BLaER1 treated with 17β-estradiol and CSF1 and Interleukin-3, amounts not matched to agents 10 nM and 100 nM (cell line): ENCODE results near the gene GLE1.

ENCODE experiments used
- H3K27ac ChIP-seq, 11 experiments: shearing (Covaris generic); formaldehyde crosslinking; 2 replicates each; pipeline ENCODE4 v1.8.1; 2022
- H3K27me3 ChIP-seq, 11 experiments: shearing (Covaris generic); formaldehyde crosslinking; 2 replicates each; pipeline ENCODE4 v1.8.1; 2022
- H3K36me3 ChIP-seq, 11 experiments: shearing (Covaris generic); formaldehyde crosslinking; 2 replicates each; pipeline ENCODE4 v1.8.1; 2022
- H3K4me1 ChIP-seq, 10 experiments: shearing (Covaris generic); formaldehyde crosslinking; 2 replicates each; pipeline ENCODE4 v1.8.1; 2022
- H3K4me2 ChIP-seq, 11 experiments: shearing (Covaris generic); formaldehyde crosslinking; 2 replicates each; pipeline ENCODE4 v1.8.1; 2022
- H3K4me3 ChIP-seq, 10 experiments: shearing (Covaris generic); formaldehyde crosslinking; 2 replicates each; pipeline ENCODE4 v1.8.1; 2022
- H3K9ac ChIP-seq, 11 experiments: shearing (Covaris generic); formaldehyde crosslinking; 2 replicates each; pipeline ENCODE4 v1.8.1; 2022
- H3K9me3 ChIP-seq, 11 experiments: shearing (Covaris generic); formaldehyde crosslinking; replicated peaks in 1 of 11; 2 replicates each; pipeline ENCODE4 v1.8.1; 2022
- H4K20me1 ChIP-seq, 11 experiments: shearing (Covaris generic); formaldehyde crosslinking; 2 replicates each; pipeline ENCODE4 v1.8.1; 2022
- Cebpa-rat ChIP-seq, 11 experiments: shearing (Covaris generic); IDR thresholded peaks; 2 replicates each; pipeline ENCODE4 v1.8.1; 2022

GLE1 gene

GRCh38 chr9:128470560-128470959, 34.0 kb upstream of the GLE1 start:
- no peaks in the 10 kb centered on the region for H3K27me3 ChIP-seq
- peaks cover 20 to 58% (median 53%) of the 10 kb centered on the region in 10 experiments for H3K4me1 ChIP-seq
- H3K36me3 ChIP-seq, result peaks cover 37 to 85% (median 74%) of the 10 kb centered on the region in 11 experiments
- peak in 7 of 11 experiments; percentile 28 to 97 (median 81); a peak in 11 of 22 replicates for TF ChIP-seq Cebpa-rat (IDR thresholded peaks at IDR 0.05)
- peak overlapping the region in 3 of 10 experiments; percentile 23 to 32 (median 28); a peak in 3 of 20 replicates for H3K4me3 ChIP-seq
- H3K9me3 ChIP-seq, result no peaks in the 10 kb centered on the region
- H4K20me1 ChIP-seq, result no peaks in the 10 kb centered on the region; a peak in 1 of 22 replicates
- peak overlapping the region; percentile 63 to 89 (median 81) for H3K4me2 ChIP-seq
- H3K27ac ChIP-seq, result peak overlapping the region in 9 of 11 experiments; percentile 50 to 87 (median 80); a peak in 18 of 22 replicates
- H3K9ac ChIP-seq, result peak overlapping the region; percentile 29 to 78 (median 66); a peak in 18 of 22 replicates

GRCh38 chr9:128473104-128473503, 31.4 kb upstream of the GLE1 start:
- Histone ChIP-seq H3K9me3 (no peaks in the 10 kb centered on the region), H3K9ac (peak overlapping the region in 7 of 11 experiments; percentile 2 to 43 (median 19); a peak in 9 of 22 replicates), H4K20me1 (no peaks in the 10 kb centered on the region; a peak in 1 of 22 replicates), H3K36me3 (peaks cover 52 to 88% (median 78%) of the 10 kb centered on the region in 11 experiments), H3K4me3 (no peak overlapping the region), H3K4me1 (peaks cover 20 to 57% (median 53%) of the 10 kb centered on the region in 10 experiments), H3K27me3 (no peaks in the 10 kb centered on the region), H3K4me2 (peak overlapping the region in 10 of 11 experiments; percentile 18 to 89 (median 82); a peak in 19 of 22 replicates), H3K27ac (peak overlapping the region in 8 of 11 experiments; percentile 20 to 87 (median 81); a peak in 12 of 22 replicates)
- TF ChIP-seq Cebpa-rat (IDR thresholded peaks at IDR 0.05), result no peak

- no peak for TF ChIP-seq Cebpa-rat (IDR thresholded peaks at IDR 0.05)
- no peaks in the 10 kb centered on the region for H3K27me3 ChIP-seq
- peaks cover 10 to 31% (median 28%) of the 10 kb centered on the region in 10 experiments for H3K4me1 ChIP-seq
- no peak overlapping the region for H3K4me2 ChIP-seq
- no peak overlapping the region for H3K27ac ChIP-seq
- H3K4me3 ChIP-seq, result no peak overlapping the region
- H3K36me3 ChIP-seq, result peaks cover 59 to 100% (median 88%) of the 10 kb centered on the region in 11 experiments
- peaks cover 0 to 14% (median 0%) of the 10 kb centered on the region in 11 experiments; a peak in 3 of 22 replicates for H4K20me1 ChIP-seq
- H3K9ac ChIP-seq, result no peak overlapping the region
- no peaks in the 10 kb centered on the region for H3K9me3 ChIP-seq
These were observed 28.7 kb upstream of the GLE1 start for GRCh38 chr9:128475867-128476266.

- H3K27ac ChIP-seq, result 0 out of 22 replicates have a peak overlapping the region, but pooled peaks of 2 of the 11 experiments have one; percentile 10 to 16
- no peaks in the 10 kb centered on the region for H3K9me3 ChIP-seq
- H3K4me1 ChIP-seq, result peaks cover 0 to 4% (median 0%) of the 10 kb centered on the region in 10 experiments; a peak in 1 of 20 replicates
- 0 out of 22 replicates have a peak overlapping the region, but pooled peaks of 1 of the 11 experiments have one; percentile 37 for H3K9ac ChIP-seq
- no peaks in the 10 kb centered on the region for H3K27me3 ChIP-seq
- H4K20me1 ChIP-seq, result peaks cover 0 to 14% (median 0%) of the 10 kb centered on the region in 11 experiments; a peak in 3 of 22 replicates
- TF ChIP-seq Cebpa-rat (IDR thresholded peaks at IDR 0.05), result no peak
- no peak overlapping the region for H3K4me3 ChIP-seq
- peaks cover 76 to 100% (median 100%) of the 10 kb centered on the region in 11 experiments for H3K36me3 ChIP-seq
- H3K4me2 ChIP-seq, result no peak overlapping the region
These were observed 25.3 kb upstream of the GLE1 start for GRCh38 chr9:128479262-128479661.

GRCh38 chr9:128481561-128481960, 23.0 kb upstream of the GLE1 start:
- Histone ChIP-seq H4K20me1 (peaks cover 0 to 20% (median 0%) of the 10 kb centered on the region in 11 experiments; a peak in 5 of 22 replicates), H3K9ac (no peak overlapping the region), H3K4me2 (no peak overlapping the region), H3K36me3 (peaks cover 77 to 100% (median 100%) of the 10 kb centered on the region in 11 experiments), H3K27ac (no peak overlapping the region), H3K4me1 (peaks cover 0 to 4% (median 0%) of the 10 kb centered on the region in 10 experiments; a peak in 1 of 20 replicates), H3K4me3 (no peak overlapping the region), H3K9me3 (no peaks in the 10 kb centered on the region), H3K27me3 (no peaks in the 10 kb centered on the region)
- no peak for TF ChIP-seq Cebpa-rat (IDR thresholded peaks at IDR 0.05)

GRCh38 chr9:128482186-128482585, 22.3 kb upstream of the GLE1 start:
- peaks cover 84 to 100% (median 100%) of the 10 kb centered on the region in 11 experiments for H3K36me3 ChIP-seq
- no peak for TF ChIP-seq Cebpa-rat (IDR thresholded peaks at IDR 0.05)
- H3K4me1 ChIP-seq, result peaks cover 0 to 4% (median 0%) of the 10 kb centered on the region in 10 experiments; a peak in 1 of 20 replicates
- no peak overlapping the region for H3K27ac ChIP-seq
- H3K9me3 ChIP-seq, result no peaks in the 10 kb centered on the region
- no peak overlapping the region for H3K4me3 ChIP-seq
- peaks cover 0 to 20% (median 0%) of the 10 kb centered on the region in 11 experiments; a peak in 5 of 22 replicates for H4K20me1 ChIP-seq
- no peak overlapping the region for H3K9ac ChIP-seq
- H3K27me3 ChIP-seq, result no peaks in the 10 kb centered on the region
- H3K4me2 ChIP-seq, result no peak overlapping the region

- H3K36me3 ChIP-seq, result peaks cover 76 to 100% (median 99%) of the 10 kb centered on the region in 11 experiments
- peaks cover 0 to 12% (median 0%) of the 10 kb centered on the region in 11 experiments; a peak in 2 of 22 replicates for H4K20me1 ChIP-seq
- no peak overlapping the region for H3K4me2 ChIP-seq
- no peaks in the 10 kb centered on the region for H3K9me3 ChIP-seq
- H3K9ac ChIP-seq, result no peak overlapping the region
- TF ChIP-seq Cebpa-rat (IDR thresholded peaks at IDR 0.05), result no peak
- H3K27ac ChIP-seq, result 0 out of 22 replicates have a peak overlapping the region, but pooled peaks of 1 of the 11 experiments have one; percentile 11
- peaks cover 0 to 11% (median 0%) of the 10 kb centered on the region in 10 experiments; a peak in 2 of 20 replicates for H3K4me1 ChIP-seq
- H3K4me3 ChIP-seq, result no peak overlapping the region
- no peaks in the 10 kb centered on the region for H3K27me3 ChIP-seq
These were observed 19.7 kb upstream of the GLE1 start for GRCh38 chr9:128484686-128485413.

GRCh38 chr9:128485414-128485855, 19.1 kb upstream of the GLE1 start:
- H3K4me1 ChIP-seq, result peaks cover 0 to 11% (median 0%) of the 10 kb centered on the region in 10 experiments; a peak in 2 of 20 replicates
- H3K9ac ChIP-seq, result no peak overlapping the region; a peak in 1 of 22 replicates
- H3K27ac ChIP-seq, result 0 out of 22 replicates have a peak overlapping the region, but pooled peaks of 1 of the 11 experiments have one; percentile 11
- no peak overlapping the region for H3K4me3 ChIP-seq
- no peaks in the 10 kb centered on the region for H3K27me3 ChIP-seq
- H3K36me3 ChIP-seq, result peaks cover 78 to 100% (median 99%) of the 10 kb centered on the region in 11 experiments
- H3K4me2 ChIP-seq, result no peak overlapping the region
- TF ChIP-seq Cebpa-rat (IDR thresholded peaks at IDR 0.05), result no peak
- peaks cover 0 to 12% (median 0%) of the 10 kb centered on the region in 11 experiments; a peak in 2 of 22 replicates for H4K20me1 ChIP-seq
- no peaks in the 10 kb centered on the region for H3K9me3 ChIP-seq
